Natural killer cell treated with Interleukin-12 subunit alpha and Interleukin-12 subunit beta and Interleukin-15 and Interleukin-18, amount 100 ng/mL, for 72 hours (primary cell): Measurements from ENCODE around the gene ADAT2. TPM values are rescaled to one million over a fixed set of nuclear protein-coding genes. Genes with fewer than 3 reads are reported as not detected.
A peak's percentile ranks its signal among the peaks of the same experiment; 100 is the strongest.

ENCODE experiments used
- ATAC-seq, 2 donors: fragments of 150-1000 bp; cut with Tn5 transposase in 1 of 2; sonication (Bioruptor Pico), chemical (Tn5 transposase) in 1 of 2; 2 replicates each; pipeline ENCODE4 v1.10.0; 2021
- DNase-seq: peaks from one replicate; pipeline ENCODE4 v3.0.0; 2022; ENCODE audit warnings: low spot score
- H3K27ac Mint-ChIP-seq, 2 donors: 1 replicate in 1 of 2; 2 replicates in 1 of 2; pipeline ENCODE4 v1.8.0; 2022; ENCODE audit warnings: mixed read lengths in 2 of 2, mild to moderate bottlenecking in 1 of 2, moderate library complexity in 1 of 2
- H3K27me3 Mint-ChIP-seq, 2 donors: 1 replicate in 1 of 2; 2 replicates in 1 of 2; pipeline ENCODE4 v1.8.0; 2022; ENCODE audit warnings: mixed read lengths in 2 of 2
- H3K36me3 Mint-ChIP-seq: one replicate; pipeline ENCODE4 v1.8.0; 2022; ENCODE audit warnings: mixed read lengths
- H3K4me1 Mint-ChIP-seq, 2 donors: 1 replicate in 1 of 2; 2 replicates in 1 of 2; pipeline ENCODE4 v1.8.0; 2022; ENCODE audit warnings: low read depth in 2 of 2, mixed read lengths in 2 of 2, mild to moderate bottlenecking in 1 of 2
- H3K4me3 Mint-ChIP-seq: one replicate; pipeline ENCODE4 v1.8.0; 2022; ENCODE audit warnings: mixed read lengths
- H3K9me3 Mint-ChIP-seq: 2 replicates; pipeline ENCODE4 v1.8.0; 2022; ENCODE audit warnings: mixed read lengths
- total RNA-seq, 2 donors: library from RNA; stranded (reverse); gene quantifications; one replicate each; pipeline ENCODE4 v1.2.3, GENCODE V29; 2022

Gene ADAT2
- total RNA-seq, 2 donors from 2014 or later: 11.1 to 26.9 TPM

DNA sequence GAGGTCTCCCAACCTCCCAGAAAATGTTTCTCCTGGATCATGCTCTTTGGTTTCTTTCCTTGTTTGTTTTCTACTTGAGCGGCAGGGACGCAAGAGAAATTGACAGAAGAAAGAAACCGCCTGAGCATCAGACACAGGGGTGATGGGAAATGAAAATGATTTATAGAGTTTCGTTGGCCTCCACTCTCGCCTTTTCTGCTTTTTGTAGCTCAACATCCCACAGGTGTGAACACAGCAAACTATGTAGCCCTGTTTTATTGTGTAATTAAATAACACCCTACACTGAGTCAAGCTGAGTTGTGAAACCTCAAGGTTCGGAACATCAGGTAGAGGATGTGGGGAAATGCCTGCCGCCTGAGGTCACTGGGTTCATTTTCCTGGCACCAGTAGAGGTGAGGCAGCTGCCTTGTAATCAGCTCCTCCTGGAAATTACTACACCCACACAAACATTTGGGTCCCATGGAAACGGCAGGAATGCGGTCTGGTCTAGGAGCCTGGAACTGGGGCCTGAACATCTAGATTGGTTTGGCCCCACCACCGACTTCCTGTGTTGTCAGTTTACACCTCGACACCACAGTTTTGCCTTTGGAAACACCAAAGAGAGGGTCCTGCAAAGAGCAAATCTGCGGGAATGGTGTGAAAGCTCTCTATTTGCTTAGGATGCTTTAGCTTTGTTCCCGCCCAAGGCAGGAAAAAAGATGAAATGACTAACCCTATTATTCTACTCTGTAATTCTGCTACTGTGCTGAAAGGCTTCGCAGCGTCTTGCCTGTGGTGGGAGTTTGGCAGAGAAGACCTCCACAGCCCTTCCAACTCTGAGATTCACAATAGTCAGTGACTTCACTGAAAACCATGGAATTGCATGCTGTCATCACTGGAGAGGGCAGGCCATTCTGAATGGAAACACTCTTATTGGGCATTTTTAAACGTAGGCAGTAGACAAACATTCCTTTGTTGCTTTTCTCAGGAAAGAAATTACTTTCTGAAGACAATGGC lies 53.0 kb downstream of the ADAT2 start:
- H3K4me1 Mint-ChIP-seq: peaks cover 48 to 56% of the 10 kb centered on the region in 2 donors
- DNase-seq: peak; percentile 75

DNA sequence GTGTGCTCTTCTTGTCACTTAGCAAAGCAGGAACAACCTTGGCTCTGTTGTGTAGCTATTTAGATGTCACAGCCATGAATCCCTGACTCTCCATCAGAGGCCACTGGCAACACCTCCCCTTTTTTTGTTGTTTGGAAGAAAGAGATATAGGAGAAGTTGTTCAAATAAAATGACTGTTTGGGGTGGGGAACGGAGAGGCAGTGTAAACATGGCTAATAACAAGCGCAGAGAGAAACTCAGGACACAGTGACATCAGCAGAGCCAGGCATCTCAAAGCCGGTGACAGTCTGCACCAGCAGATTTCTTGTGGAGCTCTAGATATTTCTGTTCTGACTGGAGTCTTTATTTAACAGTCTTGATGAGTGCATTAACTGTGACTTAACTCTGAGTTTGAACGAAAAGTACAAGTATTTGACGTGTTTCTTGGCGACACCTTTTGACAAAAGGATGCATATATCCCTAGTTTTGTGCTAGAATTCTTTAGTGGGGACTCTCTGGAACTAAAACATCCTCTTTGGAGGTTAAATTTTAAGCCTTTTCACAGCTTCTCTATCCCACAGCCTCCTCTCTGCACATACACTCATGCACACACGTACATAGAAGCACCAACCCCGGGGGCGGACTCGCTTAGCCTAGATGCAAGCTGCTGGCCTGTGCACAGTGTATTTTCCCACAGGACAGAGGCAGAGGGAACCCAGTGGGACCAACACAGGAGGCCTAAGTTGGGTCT lies 53.8 kb downstream of the ADAT2 start:
- H3K36me3 Mint-ChIP-seq: no peaks in the 10 kb centered on the region
- peak overlapping the region; percentile 43 for H3K4me3 Mint-ChIP-seq
- DNase-seq: no peak
- no peaks in the 10 kb centered on the region for H3K27me3 Mint-ChIP-seq
- H3K9me3 Mint-ChIP-seq: no peaks in the 10 kb centered on the region
- peak overlapping the region; percentile 17 to 63 for H3K27ac Mint-ChIP-seq
- peak; percentile 46 to 52 for ATAC-seq
- H3K4me1 Mint-ChIP-seq: peaks cover 47 to 54% of the 10 kb centered on the region in 2 donors

More for the DNA sequence above, 53.0 kb downstream of the ADAT2 start:
- Mint-ChIP-seq H3K36me3 (no peaks in the 10 kb centered on the region), H3K4me3 (peak overlapping the region; percentile 43), H3K9me3 (no peaks in the 10 kb centered on the region), H3K27me3 (no peaks in the 10 kb centered on the region), H3K27ac (peak overlapping the region; percentile 17 to 63)
- ATAC-seq: peak; percentile 93

DNA sequence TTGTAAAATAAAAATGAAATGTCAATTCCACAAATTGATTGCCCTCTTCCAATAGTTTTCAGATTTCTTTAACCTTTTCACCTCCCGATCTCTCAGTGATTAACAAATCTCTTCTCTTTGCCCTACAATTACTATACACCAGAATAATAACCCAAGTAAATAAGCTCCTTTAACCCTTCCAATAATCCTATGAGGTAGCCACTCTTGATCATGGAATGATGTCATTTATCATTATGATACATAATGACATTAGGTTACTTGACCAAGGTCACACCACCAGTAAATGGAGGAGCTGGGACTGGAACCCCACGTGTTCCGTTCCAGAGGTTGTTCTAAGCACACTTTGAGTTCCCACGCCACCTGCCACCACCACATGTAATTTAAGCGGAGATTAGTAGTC lies 54.8 kb downstream of the ADAT2 start:
- H3K4me3 Mint-ChIP-seq: no peak overlapping the region
- no peaks in the 10 kb centered on the region for H3K27me3 Mint-ChIP-seq
- H3K4me1 Mint-ChIP-seq: peaks cover 39 to 46% of the 10 kb centered on the region in 2 donors
- DNase-seq: no peak
- ATAC-seq: no peak
- H3K27ac Mint-ChIP-seq: peak overlapping the region; percentile 7 to 17
- H3K9me3 Mint-ChIP-seq: no peaks in the 10 kb centered on the region
- no peaks in the 10 kb centered on the region for H3K36me3 Mint-ChIP-seq

DNA sequence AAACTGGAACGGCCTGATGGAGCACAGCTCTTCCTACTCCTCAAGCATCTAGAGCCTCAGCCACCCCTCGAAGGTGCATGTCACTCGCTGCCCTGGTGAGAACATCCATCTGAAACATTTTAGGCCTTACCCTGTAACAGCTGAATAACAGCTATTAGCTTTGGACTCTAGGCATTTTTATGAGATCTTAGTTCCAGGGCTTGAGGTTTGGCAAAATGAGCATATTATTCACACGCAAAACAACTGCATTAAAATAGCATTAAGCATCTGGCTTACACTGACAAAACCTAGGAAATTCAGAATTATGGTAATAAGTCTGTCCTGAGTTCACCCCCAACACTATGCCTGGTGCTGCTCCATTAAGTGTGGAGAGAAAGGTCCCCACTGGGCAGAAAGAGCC lies 56.1 kb downstream of the ADAT2 start:
- Mint-ChIP-seq H3K4me3 (no peak overlapping the region), H3K36me3 (no peaks in the 10 kb centered on the region), H3K4me1 (peaks cover 29 to 35% of the 10 kb centered on the region in 2 donors), H3K27ac (peak overlapping the region in 1 of 2 donors; percentile 31), H3K27me3 (no peaks in the 10 kb centered on the region), H3K9me3 (no peaks in the 10 kb centered on the region)
- ATAC-seq: no peak
- DNase-seq: no peak

- ATAC-seq (no peak), DNase-seq (no peak)
- no peaks in the 10 kb centered on the region for H3K9me3 Mint-ChIP-seq
- peaks cover 0 to 12% of the 10 kb centered on the region in 2 donors for H3K27me3 Mint-ChIP-seq
- H3K27ac Mint-ChIP-seq: no peak overlapping the region
- no peaks in the 10 kb centered on the region for H3K36me3 Mint-ChIP-seq
- no peak overlapping the region for H3K4me3 Mint-ChIP-seq
- H3K4me1 Mint-ChIP-seq: no peaks in the 10 kb centered on the region
Observed at GRCh38 chr6:143390278-143390677, 60.2 kb downstream of the ADAT2 start.

GRCh38 chr6:143385636-143386035 lies 64.9 kb downstream of the ADAT2 start:
- ATAC-seq (no peak), DNase-seq (no peak)
- Mint-ChIP-seq H3K4me1 (no peaks in the 10 kb centered on the region), H3K9me3 (no peaks in the 10 kb centered on the region), H3K4me3 (no peak overlapping the region), H3K27me3 (peaks cover 12 to 25% of the 10 kb centered on the region in 2 donors), H3K27ac (no peak overlapping the region), H3K36me3 (no peaks in the 10 kb centered on the region)

GRCh38 chr6:143376861-143377260 lies 73.6 kb downstream of the ADAT2 start:
- Mint-ChIP-seq H3K36me3 (no peaks in the 10 kb centered on the region), H3K4me1 (no peaks in the 10 kb centered on the region), H3K27ac (peak overlapping the region in 1 of 2 donors; percentile 5), H3K9me3 (no peaks in the 10 kb centered on the region), H3K4me3 (no peak overlapping the region), H3K27me3 (peaks cover 23 to 35% of the 10 kb centered on the region in 2 donors)
- no peak for ATAC-seq
- DNase-seq: no peak

GRCh38 chr6:143376375-143376774 lies 74.1 kb downstream of the ADAT2 start:
- Mint-ChIP-seq H3K27me3 (peaks cover 20 to 35% of the 10 kb centered on the region in 2 donors), H3K4me3 (no peak overlapping the region), H3K27ac (peak overlapping the region in 1 of 2 donors; percentile 5), H3K36me3 (no peaks in the 10 kb centered on the region), H3K4me1 (no peaks in the 10 kb centered on the region), H3K9me3 (no peaks in the 10 kb centered on the region)
- no peak for DNase-seq
- ATAC-seq: no peak

DNA sequence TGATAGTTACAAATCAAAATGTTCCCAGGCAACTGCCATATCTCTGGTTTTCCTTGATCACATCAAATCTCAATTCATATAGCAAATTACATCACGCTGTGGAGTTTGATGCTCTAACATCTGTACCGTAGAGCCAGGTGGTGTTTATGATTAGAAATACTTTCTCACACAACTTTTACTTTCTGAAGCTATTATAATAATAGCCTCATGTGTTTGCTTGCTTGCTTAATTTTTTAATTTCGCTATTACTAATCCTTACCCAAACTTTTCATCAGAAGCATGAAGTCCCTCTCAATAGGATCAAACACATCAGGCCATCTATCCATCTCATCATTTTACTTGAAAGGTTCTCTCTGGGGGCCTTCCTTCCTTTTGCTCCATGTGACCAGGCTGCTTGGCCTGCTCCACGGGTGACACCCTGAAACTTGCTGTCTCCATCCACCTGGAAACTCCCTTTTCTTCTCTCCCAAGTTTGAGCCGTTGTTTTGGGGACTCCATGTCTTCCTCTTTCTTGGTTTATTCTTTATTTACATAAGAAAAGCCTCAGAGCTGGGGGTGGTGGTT lies 75.4 kb downstream of the ADAT2 start:
- H3K9me3 Mint-ChIP-seq: no peaks in the 10 kb centered on the region
- ATAC-seq (no peak), DNase-seq (no peak)
- H3K27ac Mint-ChIP-seq: no peak overlapping the region
- H3K4me3 Mint-ChIP-seq: no peak overlapping the region
- no peaks in the 10 kb centered on the region for H3K36me3 Mint-ChIP-seq
- no peaks in the 10 kb centered on the region for H3K4me1 Mint-ChIP-seq
- H3K27me3 Mint-ChIP-seq: peaks cover 13 to 27% of the 10 kb centered on the region in 2 donors

- no peaks in the 10 kb centered on the region for H3K9me3 Mint-ChIP-seq
- no peak for ATAC-seq
- no peak overlapping the region for H3K4me3 Mint-ChIP-seq
- peaks cover 9 to 21% of the 10 kb centered on the region in 2 donors for H3K27me3 Mint-ChIP-seq
- no peak for DNase-seq
- no peaks in the 10 kb centered on the region for H3K36me3 Mint-ChIP-seq
- H3K27ac Mint-ChIP-seq: no peak overlapping the region
- H3K4me1 Mint-ChIP-seq: no peaks in the 10 kb centered on the region
Observed at GRCh38 chr6:143374014-143374413, 76.5 kb downstream of the ADAT2 start.

Other genes starting within 250 kb of the ADAT2 start
- gene PEX3, start 110 bp upstream of the ADAT2 start, total RNA-seq: 10 to 100 TPM; 21.8 to 23.3 TPM
- gene FUCA2, start 61.0 kb upstream of the ADAT2 start, total RNA-seq: 10 to 100 TPM; 25.4 to 28.9 TPM
- gene PHACTR2, start 227.3 kb upstream of the ADAT2 start, total RNA-seq: 10 to 100 TPM; 19.9 to 23.6 TPM